ENCODE data around the gene CREBBP.
"Not testable (repeated sequence)": the region's sequence is repeated elsewhere in the genome, so short reads cannot be mapped to it uniquely, and the experiment has no call there.

Gene CREBBP

GRCh38 chr16:3717235-3718018 is 163.1 kb downstream of the CREBBP start, which contains the start of gene TRAP1:
TSS of gene TRAP1 (minus strand) at chr16:3717524. CDS start at chr16:3717508, 16 bp downstream.
- peak within 1 kb of the TSS; percentile 95 for H3K4me3 ChIP-seq (ENCODE audit: low read depth, low read length)

GRCh38 chr16:3716831-3717234 is 163.7 kb downstream of the CREBBP start:
- peak overlapping the region; percentile 95 for H3K4me3 ChIP-seq (ENCODE audit: low read depth, low read length)

GRCh38 chr16:3715430-3715829 is 165.1 kb downstream of the CREBBP start:
- H3K4me3 ChIP-seq (ENCODE audit: low read depth, low read length), result no peak overlapping the region

- H3K4me3 ChIP-seq (ENCODE audit: low read depth, low read length), result not testable (repeated sequence)
Measured at GRCh38 chr16:3714378-3714777, 166.1 kb downstream of the CREBBP start.

- no peak overlapping the region for H3K4me3 ChIP-seq (ENCODE audit: low read depth, low read length)
Measured at GRCh38 chr16:3713587-3714242, 166.8 kb downstream of the CREBBP start.

- H3K4me3 ChIP-seq (ENCODE audit: low read depth, low read length), result no peak overlapping the region
Measured at GRCh38 chr16:3712861-3713372, 167.6 kb downstream of the CREBBP start.

- H3K4me3 ChIP-seq (ENCODE audit: low read depth, low read length), result no peak overlapping the region
Measured at GRCh38 chr16:3706253-3707012, 174.1 kb downstream of the CREBBP start.

GRCh38 chr16:3702082-3702481 is 178.4 kb downstream of the CREBBP start:
- H3K4me3 ChIP-seq (ENCODE audit: low read depth, low read length), result no peak overlapping the region

GRCh38 chr16:3701531-3701930 is 179.0 kb downstream of the CREBBP start:
- H3K4me3 ChIP-seq (ENCODE audit: low read depth, low read length), result no peak overlapping the region

- no peak overlapping the region for H3K4me3 ChIP-seq (ENCODE audit: low read depth, low read length)
Measured at GRCh38 chr16:3698941-3699340, 181.6 kb downstream of the CREBBP start.

GRCh38 chr16:3696425-3697218 is 183.9 kb downstream of the CREBBP start:
- H3K4me3 ChIP-seq (ENCODE audit: low read depth, low read length), result no peak overlapping the region

- H3K4me3 ChIP-seq (ENCODE audit: low read depth, low read length), result no peak overlapping the region
Measured at GRCh38 chr16:3695610-3696369, 184.7 kb downstream of the CREBBP start.

GRCh38 chr16:3694051-3694450 is 186.5 kb downstream of the CREBBP start:
- H3K4me3 ChIP-seq (ENCODE audit: low read depth, low read length), result no peak overlapping the region

GRCh38 chr16:3691761-3692160 is 188.8 kb downstream of the CREBBP start:
- no peak overlapping the region for H3K4me3 ChIP-seq (ENCODE audit: low read depth, low read length)

- H3K4me3 ChIP-seq (ENCODE audit: low read depth, low read length), result no peak overlapping the region
Measured at GRCh38 chr16:3690980-3691720, 189.4 kb downstream of the CREBBP start.

- H3K4me3 ChIP-seq (ENCODE audit: low read depth, low read length), result no peak overlapping the region
Measured at GRCh38 chr16:3690470-3690928, 190.0 kb downstream of the CREBBP start.

- H3K4me3 ChIP-seq (ENCODE audit: low read depth, low read length), result no peak overlapping the region
Measured at GRCh38 chr16:3689731-3690130, 190.8 kb downstream of the CREBBP start.

GRCh38 chr16:3687792-3688191 is 192.7 kb downstream of the CREBBP start:
- H3K4me3 ChIP-seq (ENCODE audit: low read depth, low read length), result no peak overlapping the region

- no peak overlapping the region for H3K4me3 ChIP-seq (ENCODE audit: low read depth, low read length)
Measured at GRCh38 chr16:3687021-3687420, 193.5 kb downstream of the CREBBP start.

All from iPS-11a (cell line).